GM21390 (cell line): ENCODE results near the gene HRH1.
"Not testable (repeated sequence)": the region's sequence is repeated elsewhere in the genome, so short reads cannot be mapped to it uniquely, and the experiment has no call there.

Experiments used
- ATAC-seq: cut with Tn5 transposase; IDR thresholded peaks from one replicate; pipeline ENCODE4 v1.9.1; 2021; ENCODE audit not compliant: unreplicated experiment

Gene HRH1

GRCh38 chr3:11170052-11170770 is 15.9 kb downstream of the HRH1 start:
- ATAC-seq, result no peak

GRCh38 chr3:11172096-11172690 is 17.9 kb downstream of the HRH1 start:
- no peak for ATAC-seq

GRCh38 chr3:11173828-11174465 is 19.7 kb downstream of the HRH1 start:
- ATAC-seq, result no peak

- no peak for ATAC-seq
Observed at GRCh38 chr3:11178421-11178820, 24.1 kb downstream of the HRH1 start.

- ATAC-seq, result not testable (repeated sequence)
Observed at GRCh38 chr3:11184328-11184969, 30.2 kb downstream of the HRH1 start.

- ATAC-seq, result no peak
Observed at GRCh38 chr3:11185144-11185543, 30.9 kb downstream of the HRH1 start.

- ATAC-seq, result no peak
Observed at GRCh38 chr3:11185564-11186317, 31.4 kb downstream of the HRH1 start.

GRCh38 chr3:11186318-11186692 is 32.0 kb downstream of the HRH1 start:
- ATAC-seq, result no peak

- no peak for ATAC-seq
Observed at GRCh38 chr3:11186771-11187191, 32.5 kb downstream of the HRH1 start.

GRCh38 chr3:11187681-11188080 is 33.4 kb downstream of the HRH1 start:
- ATAC-seq, result no peak

GRCh38 chr3:11188231-11188630 is 33.9 kb downstream of the HRH1 start:
- no peak for ATAC-seq

GRCh38 chr3:11195201-11195600 is 40.9 kb downstream of the HRH1 start:
- no peak for ATAC-seq

GRCh38 chr3:11195721-11196332 is 41.5 kb downstream of the HRH1 start:
- ATAC-seq, result no peak

- no peak for ATAC-seq
Observed at GRCh38 chr3:11197484-11197883, 43.2 kb downstream of the HRH1 start.

GRCh38 chr3:11198070-11198469 is 43.8 kb downstream of the HRH1 start:
- no peak for ATAC-seq

GRCh38 chr3:11198495-11198894 is 44.2 kb downstream of the HRH1 start:
- no peak for ATAC-seq

GRCh38 chr3:11199902-11200845 is 45.9 kb downstream of the HRH1 start:
- no peak for ATAC-seq

GRCh38 chr3:11201251-11202019 is 47.1 kb downstream of the HRH1 start:
- no peak for ATAC-seq

GRCh38 chr3:11203961-11204360 is 49.7 kb downstream of the HRH1 start:
- no peak for ATAC-seq
